ENCODE data around the gene TPD52L2.

TPD52L2 gene

DNA sequence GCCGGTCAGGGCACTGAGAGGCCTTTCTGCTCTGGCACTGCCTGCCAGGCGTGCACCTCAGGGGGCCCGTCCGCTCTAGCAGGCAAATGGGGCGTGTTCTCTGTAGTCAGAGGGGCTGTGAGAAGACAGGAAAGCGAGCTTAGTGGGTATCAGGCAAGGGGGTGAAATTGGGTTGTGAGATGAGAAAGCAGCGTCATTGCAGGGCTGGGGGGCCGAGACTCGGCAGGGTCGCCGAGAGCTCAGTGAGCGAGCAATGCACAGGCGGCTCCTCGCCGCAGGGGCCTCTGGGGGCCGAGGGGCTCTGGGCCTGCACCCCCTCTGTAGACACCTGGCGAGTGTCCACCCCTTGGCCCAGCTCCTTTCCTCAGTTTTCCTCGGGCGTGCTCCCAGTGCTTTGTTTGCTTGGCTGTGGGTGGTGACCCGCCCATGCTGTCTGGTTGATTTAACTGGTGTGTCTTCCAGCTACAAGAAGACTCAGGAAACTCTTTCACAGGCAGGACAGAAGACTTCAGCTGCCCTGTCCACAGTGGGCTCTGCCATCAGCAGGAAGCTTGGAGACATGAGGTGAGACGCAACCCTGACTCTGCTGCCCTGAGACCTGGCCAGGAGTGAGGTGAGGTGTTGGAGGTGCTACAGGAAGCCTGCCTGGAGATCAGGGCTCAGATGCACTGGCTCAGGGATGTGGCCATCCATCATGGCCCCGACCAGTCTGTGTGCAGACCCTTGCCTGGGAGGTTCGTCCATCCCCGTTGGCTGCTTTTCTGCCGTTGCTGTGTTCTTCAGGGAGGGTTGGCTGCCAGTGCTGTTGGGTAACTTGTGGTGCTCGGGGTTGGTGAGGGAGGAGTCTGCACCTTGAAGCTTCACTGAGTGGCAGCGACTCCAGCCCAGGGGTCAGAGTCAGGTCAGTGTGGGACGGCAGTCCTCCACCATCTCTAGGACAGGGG is 17.5 kb downstream of the TPD52L2 start:
- DNase-seq (ENCODE audit: low read depth), result no peak
- no peak overlapping the region for H3K4me3 ChIP-seq (ENCODE audit: low read length)
- TF ChIP-seq, protein P1, sequence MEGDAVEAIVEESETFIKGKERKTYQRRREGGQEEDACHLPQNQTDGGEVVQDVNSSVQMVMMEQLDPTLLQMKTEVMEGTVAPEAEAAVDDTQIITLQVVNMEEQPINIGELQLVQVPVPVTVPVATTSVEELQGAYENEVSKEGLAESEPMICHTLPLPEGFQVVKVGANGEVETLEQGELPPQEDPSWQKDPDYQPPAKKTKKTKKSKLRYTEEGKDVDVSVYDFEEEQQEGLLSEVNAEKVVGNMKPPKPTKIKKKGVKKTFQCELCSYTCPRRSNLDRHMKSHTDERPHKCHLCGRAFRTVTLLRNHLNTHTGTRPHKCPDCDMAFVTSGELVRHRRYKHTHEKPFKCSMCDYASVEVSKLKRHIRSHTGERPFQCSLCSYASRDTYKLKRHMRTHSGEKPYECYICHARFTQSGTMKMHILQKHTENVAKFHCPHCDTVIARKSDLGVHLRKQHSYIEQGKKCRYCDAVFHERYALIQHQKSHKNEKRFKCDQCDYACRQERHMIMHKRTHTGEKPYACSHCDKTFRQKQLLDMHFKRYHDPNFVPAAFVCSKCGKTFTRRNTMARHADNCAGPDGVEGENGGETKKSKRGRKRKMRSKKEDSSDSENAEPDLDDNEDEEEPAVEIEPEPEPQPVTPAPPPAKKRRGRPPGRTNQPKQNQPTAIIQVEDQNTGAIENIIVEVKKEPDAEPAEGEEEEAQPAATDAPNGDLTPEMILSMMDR (IDR thresholded peaks at IDR 0.05; ENCODE audit: insufficient read depth, low read depth, low read length, missing control alignments), result no peak

DNA sequence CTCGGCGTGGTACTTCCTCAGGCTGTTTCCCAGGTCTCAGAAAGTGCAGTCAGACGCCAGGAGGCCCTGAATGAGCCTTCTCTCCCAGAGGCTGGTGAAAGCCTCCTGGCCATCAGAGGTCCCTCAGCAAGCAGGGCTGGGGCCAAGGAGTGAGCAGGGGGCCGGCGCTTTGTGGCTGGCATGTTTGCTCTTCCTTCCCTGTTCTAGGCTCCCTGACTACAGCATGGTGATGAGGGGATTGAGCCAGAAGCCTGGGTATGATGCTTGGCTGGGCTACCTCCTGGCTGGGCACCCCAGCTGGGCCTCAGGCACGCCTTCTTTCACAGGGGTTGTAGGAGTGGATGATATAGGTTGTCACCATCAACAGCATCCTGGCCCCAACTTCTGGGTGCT is 18.1 kb downstream of the TPD52L2 start:
- no peak overlapping the region for H3K4me3 ChIP-seq (ENCODE audit: low read length)
- DNase-seq (ENCODE audit: low read depth), result no peak
- TF ChIP-seq, protein P1 (IDR thresholded peaks at IDR 0.05; ENCODE audit: insufficient read depth, low read depth, low read length, missing control alignments), result no peak

DNA sequence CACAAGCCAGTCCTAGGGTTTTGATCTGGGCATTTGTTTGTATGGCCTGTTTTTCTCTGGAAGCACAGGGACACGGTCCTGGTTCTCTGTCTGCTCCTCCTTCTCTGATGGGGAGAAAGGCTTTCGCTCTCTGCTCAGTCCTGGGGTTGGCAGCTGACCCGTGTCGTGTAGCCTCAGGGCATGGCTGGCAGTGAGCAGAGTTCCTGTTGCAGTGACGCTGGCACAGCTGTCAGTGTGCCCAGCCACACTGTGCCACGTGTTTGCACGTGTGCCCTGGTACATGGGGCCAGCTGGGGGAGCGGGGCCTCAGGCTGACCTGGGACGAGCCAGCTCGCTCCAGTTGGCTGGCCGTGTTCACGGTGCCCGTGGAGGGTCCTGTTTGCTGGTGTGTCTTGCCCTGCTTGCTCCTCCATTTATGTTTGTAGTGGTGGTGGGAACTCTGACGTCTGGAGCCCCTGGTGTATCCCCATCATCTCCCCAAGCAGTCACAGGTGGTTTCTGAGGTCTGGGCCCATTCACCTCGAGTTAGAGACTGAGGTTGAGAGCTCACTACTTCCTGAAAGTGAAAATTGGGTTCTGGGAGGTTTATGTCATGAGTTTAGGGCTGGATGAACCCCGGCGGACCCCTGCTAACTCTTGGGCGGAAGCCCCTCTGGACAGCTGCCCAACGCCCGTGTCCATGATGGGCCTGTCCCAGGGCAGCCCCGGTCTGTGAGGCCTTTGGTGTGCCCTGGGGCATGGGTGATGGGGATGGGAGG is 19.6 kb downstream of the TPD52L2 start:
- no peak overlapping the region for H3K4me3 ChIP-seq (ENCODE audit: low read length)
- DNase-seq (ENCODE audit: low read depth), result no peak
- TF ChIP-seq, protein P1 (IDR thresholded peaks at IDR 0.05; ENCODE audit: insufficient read depth, low read depth, low read length, missing control alignments), result no peak

DNA sequence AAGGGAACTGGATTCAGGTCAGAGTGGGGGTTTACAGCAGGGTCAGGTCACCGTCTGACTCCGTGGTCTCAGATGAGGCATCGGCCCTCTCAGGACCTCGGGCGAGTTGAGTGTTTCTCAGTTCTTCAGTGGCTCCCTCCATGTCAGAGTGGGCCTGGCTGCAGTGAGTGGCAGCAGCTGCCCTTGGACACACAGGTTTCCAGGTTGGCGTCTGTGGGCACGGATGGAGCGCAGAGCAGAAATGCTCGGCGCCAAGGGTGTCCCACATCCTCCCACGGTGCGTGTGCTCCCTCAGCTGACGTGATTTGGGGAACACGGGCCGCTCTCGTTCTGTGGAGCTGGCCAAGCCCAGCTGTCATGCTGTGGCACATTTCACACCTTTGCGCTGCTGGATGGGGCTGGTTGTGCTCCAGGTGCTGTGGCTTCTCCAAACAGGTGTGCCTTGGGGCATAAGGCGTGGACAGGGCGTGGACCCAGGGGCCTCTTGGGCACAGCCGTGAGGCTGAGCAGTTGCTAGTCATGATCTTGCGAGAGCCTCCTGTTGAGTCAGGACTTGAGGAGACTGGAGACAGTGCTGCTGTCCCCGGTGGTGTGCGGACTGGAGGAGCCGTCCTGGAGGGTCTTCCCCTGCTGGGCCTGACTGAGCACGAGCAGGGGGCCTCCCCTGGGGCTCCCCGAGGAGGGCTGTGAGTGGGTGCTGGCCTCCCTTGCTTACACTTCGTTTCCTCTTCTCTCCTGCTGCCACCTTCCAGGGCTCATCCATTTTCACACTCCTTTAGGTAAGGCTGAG is 20.4 kb downstream of the TPD52L2 start:
- TF ChIP-seq, protein P1 (IDR thresholded peaks at IDR 0.05; ENCODE audit: insufficient read depth, low read depth, low read length, missing control alignments), result peak; percentile 0
- peak; percentile 84 for DNase-seq (ENCODE audit: low read depth)

DNA sequence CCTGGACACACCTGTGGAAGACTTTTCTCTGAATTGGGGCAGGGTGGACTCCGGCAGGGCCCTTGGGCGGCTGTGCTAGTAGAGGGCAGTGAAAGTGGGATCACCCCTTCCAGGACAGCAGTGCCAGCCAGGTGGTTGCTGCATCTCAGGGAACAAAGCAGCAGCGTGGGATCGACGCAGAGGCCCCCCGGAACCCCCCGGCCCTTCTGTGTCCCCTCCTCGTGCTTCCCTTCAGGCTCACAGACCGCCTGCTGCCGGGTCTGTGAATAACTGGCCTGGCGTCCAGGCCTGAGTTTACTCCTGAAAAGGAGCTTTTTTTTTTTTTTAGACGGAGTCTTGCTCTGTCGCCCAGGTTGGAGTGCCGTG is 21.0 kb downstream of the TPD52L2 start:
- TF ChIP-seq, protein P1 (IDR thresholded peaks at IDR 0.05; ENCODE audit: insufficient read depth, low read depth, low read length, missing control alignments), result no peak
- no peak overlapping the region for H3K4me3 ChIP-seq (ENCODE audit: low read length)
- no peak for DNase-seq (ENCODE audit: low read depth)

More for the DNA sequence above, 20.4 kb downstream of the TPD52L2 start:
- no peak overlapping the region for H3K4me3 ChIP-seq (ENCODE audit: low read length)

DNA sequence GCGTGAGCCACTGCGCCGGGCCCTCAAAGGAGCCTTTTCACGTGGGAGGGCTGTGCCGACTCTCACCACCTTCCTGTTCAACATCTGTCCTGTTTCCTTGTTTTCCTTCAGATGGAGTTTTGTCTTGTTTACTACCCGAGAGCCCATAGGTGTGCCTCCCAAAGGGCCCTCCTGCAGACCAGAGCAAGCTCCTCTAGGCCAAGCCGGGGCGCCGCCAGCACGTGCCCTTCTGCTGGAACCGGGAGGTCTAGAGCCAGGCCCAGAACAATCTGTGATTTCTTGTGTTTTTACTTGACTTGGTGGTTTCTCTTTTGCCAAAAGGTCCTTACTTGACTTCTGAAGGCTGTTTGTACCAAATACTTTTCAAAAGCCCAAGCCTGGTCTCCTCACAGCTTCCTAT is 21.9 kb downstream of the TPD52L2 start:
- no peak for DNase-seq (ENCODE audit: low read depth)
- no peak overlapping the region for H3K4me3 ChIP-seq (ENCODE audit: low read length)
- TF ChIP-seq, protein P1 (IDR thresholded peaks at IDR 0.05; ENCODE audit: insufficient read depth, low read depth, low read length, missing control alignments), result no peak
